Colon (tissue), 2 donors: ENCODE measurements around the gene TIE1.
A peak's percentile ranks its signal among the peaks of the same experiment; 100 is the strongest.

ENCODE experiments used
- FAIRE-seq: peaks from 2 replicates; lab custom pipeline; 2012; peaks lifted over from hg19 to GRCh38; lab: Jason Lieb, UNC
- donor health status: control.
- donor health status: control.

Gene TIE1

GRCh38 chr1:43312663-43313515, 12.1 kb downstream of the TIE1 start:
- no peak for FAIRE-seq

DNA sequence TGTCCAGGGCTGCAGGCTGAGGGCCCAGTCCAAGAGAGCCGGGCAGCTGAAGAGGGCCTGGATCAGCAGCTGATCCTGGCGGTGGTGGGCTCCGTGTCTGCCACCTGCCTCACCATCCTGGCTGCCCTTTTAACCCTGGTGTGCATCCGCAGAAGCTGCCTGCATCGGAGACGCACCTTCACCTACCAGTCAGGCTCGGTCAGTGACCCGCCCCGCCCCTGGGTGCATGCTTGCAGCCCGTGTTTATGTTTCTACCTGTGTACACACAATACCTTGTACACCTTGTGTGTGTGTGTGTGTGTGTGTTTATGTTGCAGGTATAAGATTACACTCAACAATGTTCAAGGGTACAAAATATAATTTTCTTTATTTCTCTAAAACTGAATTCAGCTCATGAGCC, 13.0 kb downstream of the TIE1 start:
- no peak for FAIRE-seq

DNA sequence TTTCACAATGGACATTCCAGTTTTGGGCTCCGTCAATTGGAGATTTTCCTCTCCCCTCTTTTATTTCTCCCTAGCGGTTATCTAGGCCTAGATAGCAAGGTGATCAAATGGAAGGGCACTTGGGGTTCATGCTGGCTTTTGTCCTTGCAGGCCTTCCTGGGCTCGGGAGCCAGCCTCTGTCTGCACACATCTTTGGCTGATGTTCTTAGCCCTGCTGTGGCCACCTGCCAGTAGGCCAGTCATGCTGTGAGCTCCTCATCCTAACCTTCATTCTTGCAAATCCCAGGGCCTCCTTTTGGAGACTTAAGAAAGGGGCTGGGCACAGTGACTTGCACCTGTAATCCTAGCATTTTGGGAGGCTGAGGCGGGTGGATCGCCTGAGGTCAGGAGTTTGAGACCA, 13.5 kb downstream of the TIE1 start:
- no peak for FAIRE-seq

GRCh38 chr1:43315481-43315880, 14.7 kb downstream of the TIE1 start:
- FAIRE-seq: no peak

DNA sequence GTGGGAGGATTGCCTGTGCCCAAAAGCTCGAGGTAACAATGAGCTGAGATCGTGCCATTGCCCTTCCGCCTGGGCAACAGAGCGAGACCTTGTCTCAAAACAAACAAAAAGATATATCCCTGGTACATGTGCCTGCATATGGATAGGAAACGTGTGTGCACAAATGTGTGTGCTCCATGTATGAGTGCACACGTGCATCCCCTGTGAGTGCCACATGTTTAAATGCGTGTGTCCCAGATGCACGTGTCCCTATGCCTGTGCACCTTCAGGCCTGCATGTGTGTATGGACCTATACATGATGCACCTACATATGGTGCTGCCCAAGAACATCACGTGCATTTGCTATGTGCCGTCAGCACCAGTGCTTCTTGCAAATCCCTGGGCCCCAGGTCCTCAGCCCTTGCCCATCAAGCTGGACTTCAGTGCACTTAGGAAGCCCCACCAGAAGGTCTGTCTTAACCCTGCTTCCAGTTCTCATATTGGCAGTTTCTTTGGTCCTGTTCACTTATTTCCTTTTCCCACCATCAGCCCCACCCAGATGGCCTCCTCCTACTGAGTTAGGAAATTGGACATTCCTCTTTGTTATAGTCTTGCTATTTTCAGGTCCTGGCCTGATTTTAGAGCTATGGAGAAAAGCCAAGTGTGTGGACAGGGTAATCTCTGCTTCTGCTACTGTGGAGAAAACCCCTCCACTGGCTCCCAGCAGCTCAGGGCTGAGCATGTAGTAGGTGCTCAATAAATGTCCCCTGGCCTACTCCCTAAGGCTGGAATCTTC, 15.4 kb downstream of the TIE1 start:
- FAIRE-seq: no peak

GRCh38 chr1:43316738-43317520, 16.1 kb downstream of the TIE1 start:
- no peak for FAIRE-seq

DNA sequence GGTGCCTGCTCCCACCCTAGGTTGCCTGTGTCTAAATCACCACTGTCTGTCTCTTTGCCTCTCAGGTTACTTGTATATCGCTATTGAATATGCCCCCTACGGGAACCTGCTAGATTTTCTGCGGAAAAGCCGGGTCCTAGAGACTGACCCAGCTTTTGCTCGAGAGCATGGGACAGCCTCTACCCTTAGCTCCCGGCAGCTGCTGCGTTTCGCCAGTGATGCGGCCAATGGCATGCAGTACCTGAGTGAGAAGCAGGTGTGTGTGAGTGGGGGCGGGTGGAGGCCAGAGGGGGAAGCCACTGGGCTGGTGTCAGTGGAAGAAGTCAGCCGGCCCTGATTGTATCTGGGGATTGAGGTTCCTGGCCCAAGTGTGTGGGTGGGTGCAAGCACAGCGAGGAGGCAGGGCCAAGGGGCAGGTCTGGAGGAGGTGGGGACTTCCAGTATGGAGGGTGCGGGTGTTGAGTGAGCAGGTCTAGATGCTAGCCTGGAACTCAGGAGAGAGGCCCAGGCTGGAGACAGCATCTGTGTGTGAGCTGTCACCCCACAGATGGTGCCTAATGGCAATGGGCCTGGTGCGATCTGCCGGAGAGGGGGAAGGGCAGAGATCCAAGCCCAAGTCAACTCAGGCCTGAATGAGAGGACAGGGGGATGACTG, 17.2 kb downstream of the TIE1 start:
- no peak for FAIRE-seq

GRCh38 chr1:43318831-43319230, 18.0 kb downstream of the TIE1 start:
- no peak for FAIRE-seq

DNA sequence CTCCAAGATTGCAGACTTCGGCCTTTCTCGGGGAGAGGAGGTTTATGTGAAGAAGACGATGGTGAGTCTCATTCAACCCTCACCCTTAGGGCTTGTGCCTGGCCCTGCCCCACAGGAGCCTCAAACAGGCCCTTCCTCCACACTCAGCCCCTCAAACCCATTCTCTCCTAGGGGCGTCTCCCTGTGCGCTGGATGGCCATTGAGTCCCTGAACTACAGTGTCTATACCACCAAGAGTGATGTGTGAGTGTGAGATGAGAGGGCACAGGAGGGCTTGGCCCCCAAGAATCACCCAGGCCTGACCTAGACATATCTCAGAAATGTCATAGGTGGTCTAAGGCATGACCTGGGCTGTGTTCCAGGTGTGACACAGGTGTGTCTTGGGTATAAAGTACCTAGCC, 18.5 kb downstream of the TIE1 start:
- FAIRE-seq: no peak

DNA sequence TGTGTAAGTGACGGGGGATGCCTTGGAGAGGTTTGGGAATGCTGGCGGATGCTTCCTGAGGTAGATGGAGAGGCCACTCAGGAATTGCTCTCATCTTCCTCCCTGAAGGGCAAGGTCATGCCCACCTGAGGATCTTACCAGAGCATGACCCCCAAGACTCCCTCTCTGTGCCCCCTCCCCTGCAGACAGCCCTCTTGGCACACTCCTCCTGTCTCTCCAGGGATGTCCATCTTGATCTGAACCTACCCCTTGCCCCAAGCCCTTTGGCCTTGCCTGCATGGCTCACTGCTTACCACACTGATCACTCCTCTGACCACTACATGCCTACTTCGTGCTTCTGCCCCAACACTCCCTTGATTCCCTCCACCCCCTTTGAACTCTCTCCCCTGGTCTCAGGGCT, 19.0 kb downstream of the TIE1 start:
- FAIRE-seq: no peak

DNA sequence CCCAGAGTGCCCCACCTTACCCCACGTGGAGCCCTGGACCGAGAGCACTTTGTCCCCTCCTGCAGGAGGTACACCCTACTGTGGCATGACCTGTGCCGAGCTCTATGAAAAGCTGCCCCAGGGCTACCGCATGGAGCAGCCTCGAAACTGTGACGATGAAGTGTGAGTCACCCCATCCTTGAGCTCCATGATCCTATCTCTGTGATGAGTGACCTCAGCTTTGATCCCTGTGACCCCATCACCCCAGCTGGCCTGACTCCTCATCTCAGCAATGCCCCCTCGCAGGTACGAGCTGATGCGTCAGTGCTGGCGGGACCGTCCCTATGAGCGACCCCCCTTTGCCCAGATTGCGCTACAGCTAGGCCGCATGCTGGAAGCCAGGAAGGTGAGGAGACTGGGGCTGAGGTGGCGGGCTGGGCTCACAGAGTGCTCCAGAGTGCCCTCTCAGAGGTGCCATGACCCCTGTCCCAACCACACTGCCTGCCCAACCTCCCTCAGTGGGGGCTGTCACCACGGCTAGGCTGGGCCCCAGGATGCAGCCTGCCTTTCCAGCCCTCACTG, 20.6 kb downstream of the TIE1 start:
- no peak for FAIRE-seq

- FAIRE-seq: no peak
Observed at GRCh38 chr1:43322506-43322905, 21.7 kb downstream of the TIE1 start.

DNA sequence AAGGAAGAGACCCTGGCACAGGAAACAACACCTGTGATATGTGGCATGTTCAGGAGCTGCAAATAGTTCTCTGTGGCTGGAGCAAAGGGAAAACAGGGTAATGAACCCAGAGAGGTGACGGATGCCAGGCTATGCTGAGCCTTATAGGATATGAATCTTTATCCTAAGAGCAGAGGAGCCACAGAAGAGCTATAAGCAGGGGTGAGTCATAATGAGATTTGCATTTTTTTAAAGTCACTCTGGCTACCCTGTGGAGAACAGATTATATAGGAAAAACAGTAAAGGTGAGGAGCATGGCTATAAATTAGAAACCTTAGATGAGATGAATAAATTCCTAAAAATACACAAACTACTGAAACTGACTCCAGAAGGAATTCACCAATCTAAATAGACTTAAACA, 24.0 kb downstream of the TIE1 start:
- FAIRE-seq: no peak

DNA sequence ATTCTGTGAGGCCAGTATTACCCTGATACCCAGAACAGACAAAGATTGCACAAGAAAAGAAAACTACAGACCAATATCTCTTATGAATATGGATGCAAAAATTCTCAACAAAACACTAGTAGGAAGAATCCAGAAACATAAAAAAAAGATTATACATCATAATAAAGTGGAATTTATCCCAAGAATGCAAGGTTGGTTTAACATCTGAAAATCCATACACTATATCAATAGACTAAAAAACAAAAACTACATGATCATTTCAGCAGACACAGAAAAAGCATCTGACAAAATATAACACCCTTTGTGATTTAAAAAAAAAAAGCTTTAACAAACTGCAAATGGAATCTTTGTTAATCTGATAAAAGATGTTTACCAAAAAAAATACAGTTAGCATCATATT, 24.6 kb downstream of the TIE1 start:
- peak; percentile 18 for FAIRE-seq

DNA sequence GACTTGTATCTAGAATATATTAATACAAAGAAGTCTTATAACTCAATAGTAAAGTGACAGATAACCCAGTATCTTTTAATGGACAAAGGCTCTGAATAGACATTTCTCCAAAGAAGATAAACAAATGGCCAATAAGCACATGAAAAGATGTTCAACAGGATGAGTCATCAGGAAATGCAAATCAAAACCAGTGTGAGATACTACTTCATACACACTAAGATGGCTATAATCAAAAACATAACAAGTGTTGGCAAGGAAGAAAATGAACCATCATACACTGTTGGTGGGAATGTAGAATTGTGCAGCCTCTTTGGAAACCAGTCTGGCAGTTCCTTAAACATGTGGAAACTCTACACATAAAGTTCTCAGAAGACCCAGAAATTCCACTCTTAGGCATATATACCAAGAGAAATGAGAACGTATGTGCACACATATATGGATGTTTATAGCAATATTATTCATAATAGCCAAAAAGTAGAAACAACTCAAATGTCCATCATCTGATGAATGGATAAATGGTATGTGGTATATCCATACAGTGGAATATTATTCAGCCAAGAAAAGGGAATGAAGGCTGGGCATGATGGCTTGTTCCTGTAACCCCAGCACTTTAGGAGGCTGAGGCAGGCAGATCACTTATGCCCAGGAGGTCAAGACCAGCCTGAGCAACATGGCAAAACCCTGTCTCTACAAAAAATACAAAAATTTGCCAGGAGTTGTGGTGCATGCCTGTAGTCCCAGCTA, 26.9 kb downstream of the TIE1 start:
- no peak for FAIRE-seq

- FAIRE-seq: no peak
Observed at GRCh38 chr1:43329995-43330751, 29.4 kb downstream of the TIE1 start.

- FAIRE-seq: no peak
Observed at GRCh38 chr1:43331688-43332087, 30.9 kb downstream of the TIE1 start.

DNA sequence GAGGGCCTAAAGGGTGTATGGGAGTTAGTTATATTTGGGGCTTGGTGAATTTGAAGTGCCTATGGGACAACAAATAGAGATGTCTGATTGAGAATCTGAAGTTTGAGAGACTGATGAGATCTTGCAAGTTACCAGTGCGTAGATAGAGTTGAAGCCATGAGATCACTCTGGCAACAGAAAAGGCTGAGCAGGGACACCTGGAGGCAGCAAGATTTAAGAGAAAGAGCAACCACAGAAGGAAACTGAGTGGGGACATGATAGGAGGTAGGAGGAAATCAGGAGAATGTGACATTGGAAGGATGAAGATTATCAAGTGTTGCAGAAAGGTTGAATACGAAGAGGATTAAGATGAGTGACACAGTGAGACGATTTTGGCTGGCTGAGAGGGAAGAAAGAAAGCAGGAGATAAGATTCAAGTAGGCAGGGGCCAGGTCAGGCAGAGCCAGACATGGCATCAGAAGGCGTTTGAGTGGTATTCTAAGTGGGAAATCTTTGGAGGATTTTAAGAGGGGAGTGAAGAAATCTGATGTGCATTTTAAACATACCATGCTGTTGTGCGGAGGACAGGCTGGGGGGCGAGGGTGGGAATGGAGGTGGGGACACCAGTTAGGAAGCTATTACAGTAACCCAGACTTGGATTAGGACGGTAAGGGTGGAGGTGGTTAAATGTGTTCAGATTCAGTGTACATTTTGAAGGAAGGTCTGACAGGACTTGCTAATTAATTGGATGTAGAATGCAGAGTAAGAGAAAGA, 33.8 kb downstream of the TIE1 start:
- FAIRE-seq: no peak

DNA sequence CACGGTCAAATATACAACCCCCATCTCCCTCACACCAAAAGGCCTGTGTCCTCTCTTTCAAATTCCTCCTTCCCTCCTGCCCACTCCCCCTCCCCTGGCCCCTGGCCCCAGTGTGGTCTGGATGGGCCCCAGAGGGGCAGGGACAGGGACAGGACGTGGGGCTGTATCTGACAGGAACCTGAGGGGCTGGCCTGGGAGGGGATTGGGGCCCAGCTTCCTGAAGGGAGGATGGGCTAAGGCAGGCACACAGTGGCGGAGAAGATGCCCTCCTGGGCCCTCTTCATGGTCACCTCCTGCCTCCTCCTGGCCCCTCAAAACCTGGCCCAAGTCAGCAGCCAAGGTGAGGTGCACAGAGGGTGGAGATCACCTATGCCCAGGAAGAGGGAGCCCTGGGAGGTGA, 36.8 kb downstream of the TIE1 start, which contains the start of gene MPL:
Gene MPL (plus strand): TSS at position 231 of the 400 bp plus-strand sequence. CDS start 31 bp downstream, at position 262.
- no peak for FAIRE-seq

DNA sequence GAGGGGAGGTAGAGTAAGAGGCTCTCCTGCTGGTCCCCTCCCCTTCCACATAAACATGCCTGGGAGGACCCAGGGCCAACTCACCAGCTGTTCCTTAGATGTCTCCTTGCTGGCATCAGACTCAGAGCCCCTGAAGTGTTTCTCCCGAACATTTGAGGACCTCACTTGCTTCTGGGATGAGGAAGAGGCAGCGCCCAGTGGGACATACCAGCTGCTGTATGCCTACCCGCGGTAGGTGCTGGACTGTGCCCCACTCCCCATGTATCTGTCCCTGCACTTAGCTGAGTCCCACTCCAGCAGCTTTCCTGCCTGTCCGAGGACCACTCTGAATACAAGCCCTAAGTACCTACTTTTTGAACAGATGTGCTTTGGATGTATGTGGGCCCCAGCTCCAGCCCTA, 37.2 kb downstream of the TIE1 start:
- no peak for FAIRE-seq
